ENCODE data around the gene TCEAL3. TPM values are rescaled to one million over a fixed set of nuclear protein-coding genes. Genes with fewer than 3 reads are reported as not detected.
A peak's percentile ranks its signal among the peaks of the same experiment; 100 is the strongest.

TCEAL3 gene
- total RNA-seq, 1 experiment from 2014 or later, result 23.8 TPM

DNA sequence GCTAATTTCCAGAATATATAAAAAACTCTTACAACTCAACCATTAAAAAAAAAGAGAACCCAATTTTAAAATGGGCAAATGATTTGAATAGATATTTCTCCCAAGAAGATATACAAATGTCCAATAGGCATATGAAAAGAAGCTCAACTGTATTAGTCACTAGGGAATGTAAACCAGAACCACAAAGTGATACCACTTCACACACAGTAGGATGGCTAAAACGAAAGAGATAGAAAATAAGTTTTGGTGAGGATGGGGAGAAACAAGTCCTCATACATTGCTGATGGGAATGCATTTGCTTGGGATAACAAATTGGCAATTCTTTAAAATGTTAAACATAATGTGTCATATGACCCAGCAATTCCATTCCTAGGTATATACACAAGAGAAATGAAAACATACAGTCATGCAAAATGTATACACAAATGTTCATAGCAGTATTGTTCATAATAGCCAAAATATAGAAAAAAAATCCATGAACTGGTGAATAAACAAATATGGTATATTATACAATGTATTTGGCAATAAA lies 5.7 kb downstream of the TCEAL3 start:
- Histone ChIP-seq H3K27me3 (ENCODE audit: control insufficient read depth, insufficient read depth, low read length) (no peaks in the 10 kb centered on the region), H3K4me1 (ENCODE audit: control insufficient read depth, insufficient read depth, low read length) (peaks cover 3% of the 10 kb centered on the region; the same call in 1 of the 2 replicates), H3K4me3 (ENCODE audit: low read depth in 2 of 2, low read length in 2 of 2) (no peak overlapping the region), H3K9me3 (ENCODE audit: control insufficient read depth, insufficient read depth, low read depth, low read length) (no peaks in the 10 kb centered on the region), H3K36me3 (ENCODE audit: control insufficient read depth, insufficient read depth, low read length) (no peaks in the 10 kb centered on the region), H3K27ac (ENCODE audit: low read length) (no peak overlapping the region)
- ChIA-PET CTCF (no interaction called here), POLR2A (no interaction called here)
- intact Hi-C loops (cut with micrococcal nuclease; ENCODE audit: unreplicated experiment) (no loop called here), in situ Hi-C loops (cut with HindIII; ENCODE audit: low pct_unique_long_range_greater_than_20kb, low sequenced_read_pairs) (no loop called here)
- DNase-seq (ENCODE audit: low read depth, low spot score) (no peak), ATAC-seq (no peak)
- BruUV-seq (replicated peaks), result no TSS peak
- TF ChIP-seq SIN3A (IDR thresholded peaks at IDR 0.05; ENCODE audit: borderline replicate concordance, insufficient read depth, low read depth, low read length) (no peak), CTCF (IDR thresholded peaks at IDR 0.05) (no peak), TCF7L2 (IDR thresholded peaks at IDR 0.05; ENCODE audit: low read depth, low read length) (no peak), POLR2AphosphoS5 (IDR thresholded peaks at IDR 0.05; ENCODE audit: low read depth, low read length) (no peak), REST (IDR thresholded peaks at IDR 0.05; ENCODE audit: insufficient read depth in 1 of 2, low read depth in 2 of 2, low read length in 1 of 2) (no peak)

DNA sequence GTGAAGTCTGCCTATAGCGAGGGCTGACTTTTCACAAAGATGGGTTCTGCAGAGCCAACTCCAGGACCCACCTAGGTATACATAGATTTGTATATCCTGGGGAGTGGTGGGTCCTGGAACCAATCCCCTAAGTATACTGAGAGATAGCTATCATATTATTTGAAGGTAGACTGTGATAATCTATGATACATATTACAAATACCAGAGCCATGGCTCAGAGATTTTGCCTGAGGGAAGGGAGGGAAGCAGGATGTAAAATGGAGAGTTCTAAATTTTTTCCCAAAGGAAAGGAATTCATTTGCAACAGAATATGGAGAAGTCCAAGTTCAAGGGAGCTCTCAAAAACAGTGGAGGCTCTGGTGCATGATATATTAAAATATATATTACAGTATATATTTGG lies 7.2 kb downstream of the TCEAL3 start:
- BruUV-seq (replicated peaks), result no TSS peak
- no peak overlapping the region for H3K27ac ChIP-seq (ENCODE audit: low read length)
- intact Hi-C loops (cut with micrococcal nuclease; ENCODE audit: unreplicated experiment), result no loop called here
- ChIA-PET CTCF (interaction anchor here (1.2 kb wide), 1 partner anchor 15 kb away, joined by 3 read pairs; no protein-coding TSS in a partner anchor), POLR2A (no interaction called here)
- no peaks in the 10 kb centered on the region for H3K9me3 ChIP-seq (ENCODE audit: control insufficient read depth, insufficient read depth, low read depth, low read length)
- H3K4me1 ChIP-seq (ENCODE audit: control insufficient read depth, insufficient read depth, low read length), result no peaks in the 10 kb centered on the region; the same call in 1 of the 2 replicates
- H3K27me3 ChIP-seq (ENCODE audit: control insufficient read depth, insufficient read depth, low read length), result no peaks in the 10 kb centered on the region
- no peaks in the 10 kb centered on the region for H3K36me3 ChIP-seq (ENCODE audit: control insufficient read depth, insufficient read depth, low read length)
- TF ChIP-seq CTCF (IDR thresholded peaks at IDR 0.05) (no peak), TCF7L2 (IDR thresholded peaks at IDR 0.05; ENCODE audit: low read depth, low read length) (no peak), SIN3A (IDR thresholded peaks at IDR 0.05; ENCODE audit: borderline replicate concordance, insufficient read depth, low read depth, low read length) (no peak), POLR2AphosphoS5 (IDR thresholded peaks at IDR 0.05; ENCODE audit: low read depth, low read length) (no peak), REST (IDR thresholded peaks at IDR 0.05; ENCODE audit: insufficient read depth in 1 of 2, low read depth in 2 of 2, low read length in 1 of 2) (no peak)
- DNase-seq (ENCODE audit: low read depth, low spot score), result no peak
- in situ Hi-C loops (cut with HindIII; ENCODE audit: low pct_unique_long_range_greater_than_20kb, low sequenced_read_pairs), result no loop called here
- no peak overlapping the region for H3K4me3 ChIP-seq (ENCODE audit: low read depth in 2 of 2, low read length in 2 of 2)
- peak; percentile 71 for ATAC-seq
